NCI-H82 treated with DMSO at 0.1 percent for 48 hours (cell line): Measurements from ENCODE around the gene ERBB3.
"Not testable (repeated sequence)": the region's sequence is repeated elsewhere in the genome, so short reads cannot be mapped to it uniquely, and the experiment has no call there.

Source experiments
- DNase-seq: peaks from one replicate; lab custom pipeline; 2025; ENCODE audit not compliant: unreplicated experiment; lab: John Stamatoyannopoulos, UW

Gene ERBB3

GRCh38 chr12:56079723-56080555, at the start of gene ERBB3:
Gene ERBB3 (plus strand): TSS chr12:56080165. CDS start chr12:56080301, 136 bp downstream.
- DNase-seq: no peak

GRCh38 chr12:56031987-56032386, 48.0 kb upstream of the ERBB3 start:
- no peak for DNase-seq

GRCh38 chr12:56034586-56035332, 45.2 kb upstream of the ERBB3 start:
- no peak for DNase-seq

GRCh38 chr12:56037161-56037560, 42.8 kb upstream of the ERBB3 start:
- DNase-seq: no peak

- DNase-seq: no peak
Measured at GRCh38 chr12:56038022-56038655, 41.8 kb upstream of the ERBB3 start.

- DNase-seq: no peak
Measured at GRCh38 chr12:56040151-56040550, 39.8 kb upstream of the ERBB3 start.

- DNase-seq: no peak
Measured at GRCh38 chr12:56040963-56041551, 38.9 kb upstream of the ERBB3 start.

- peak; percentile 98 for DNase-seq
Measured at GRCh38 chr12:56041552-56042429, 38.2 kb upstream of the ERBB3 start, which contains the start of gene RPS26. Gene RPS26 (plus strand): TSS chr12:56041918. CDS start chr12:56042167, 249 bp downstream.

- DNase-seq: not testable (repeated sequence)
Measured at GRCh38 chr12:56042430-56042813, 37.5 kb upstream of the ERBB3 start.

GRCh38 chr12:56042843-56043242, 37.1 kb upstream of the ERBB3 start:
- no peak for DNase-seq

GRCh38 chr12:56046027-56046780, 33.8 kb upstream of the ERBB3 start:
- no peak for DNase-seq

- no peak for DNase-seq
Measured at GRCh38 chr12:56053407-56053893, 26.5 kb upstream of the ERBB3 start.

GRCh38 chr12:56059964-56060363, 20.0 kb upstream of the ERBB3 start:
- DNase-seq: not testable (repeated sequence)

GRCh38 chr12:56061982-56062381, 18.0 kb upstream of the ERBB3 start:
- DNase-seq: no peak

- DNase-seq: no peak
Measured at GRCh38 chr12:56062996-56063395, 17.0 kb upstream of the ERBB3 start.

- DNase-seq: no peak
Measured at GRCh38 chr12:56071648-56072047, 8.3 kb upstream of the ERBB3 start.

- DNase-seq: no peak
Measured at GRCh38 chr12:56074396-56074795, 5.6 kb upstream of the ERBB3 start.

- not testable (repeated sequence) for DNase-seq
Measured at GRCh38 chr12:56077966-56078365, 2.0 kb upstream of the ERBB3 start.

GRCh38 chr12:56078427-56078826, 1.5 kb upstream of the ERBB3 start:
- no peak for DNase-seq
